ENCODE data around the gene NSFL1C.
"Not testable (repeated sequence)": the region's sequence is repeated elsewhere in the genome, so short reads cannot be mapped to it uniquely, and the experiment has no call there.

NSFL1C gene

DNA sequence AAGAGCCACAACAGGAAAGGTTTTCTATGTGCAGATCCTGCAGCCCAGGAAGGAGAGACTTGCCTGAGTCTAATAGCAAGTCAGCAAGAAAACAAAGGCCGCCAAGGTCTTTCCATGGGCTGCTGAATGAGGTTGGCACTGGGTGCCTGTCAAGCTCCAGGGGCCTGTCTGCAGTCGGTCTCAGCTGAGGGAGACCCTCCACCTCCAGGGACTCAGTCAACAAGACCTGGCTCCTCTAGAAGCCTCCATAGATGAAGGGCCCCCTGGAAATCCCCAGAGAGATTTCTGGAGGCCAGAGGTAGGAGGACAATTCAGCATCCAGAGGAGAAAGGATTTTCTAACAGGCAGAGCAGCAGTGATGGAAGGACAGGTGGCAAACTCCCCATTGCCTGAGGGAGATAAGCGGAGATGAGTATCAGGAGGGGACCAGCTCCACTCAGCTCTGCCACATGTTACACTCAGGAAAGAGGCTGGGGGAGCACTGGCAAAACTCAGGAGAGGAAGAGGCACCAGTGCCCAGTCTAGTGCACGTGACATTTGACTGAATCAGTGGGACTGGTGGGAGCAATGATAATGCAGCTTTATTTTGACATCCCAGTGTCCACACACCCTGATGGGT lies 40.3 kb downstream of the NSFL1C start:
- no peak for DNase-seq (ENCODE audit: low read depth in 1 of 2, low spot score in 1 of 2)

DNA sequence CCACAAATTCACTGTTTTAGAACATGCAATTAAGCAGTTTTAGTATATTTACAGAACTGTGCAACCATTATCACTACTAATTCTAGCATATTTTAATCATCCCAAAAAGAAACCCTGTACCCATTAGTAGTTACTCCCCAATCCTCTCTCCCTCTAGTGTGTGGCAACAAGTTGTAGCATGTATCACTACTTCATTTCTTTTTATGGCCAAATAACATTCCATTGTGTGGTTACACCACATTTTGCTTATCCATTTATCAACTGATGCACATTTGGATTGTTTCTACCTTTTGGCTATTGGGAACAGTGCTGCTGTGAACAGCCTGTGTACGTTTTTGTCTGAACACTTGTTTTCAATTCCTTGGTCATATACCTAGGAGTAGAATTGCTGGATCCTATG lies 42.3 kb downstream of the NSFL1C start:
- DNase-seq (ENCODE audit: low read depth in 1 of 2, low spot score in 1 of 2) = no peak

DNA sequence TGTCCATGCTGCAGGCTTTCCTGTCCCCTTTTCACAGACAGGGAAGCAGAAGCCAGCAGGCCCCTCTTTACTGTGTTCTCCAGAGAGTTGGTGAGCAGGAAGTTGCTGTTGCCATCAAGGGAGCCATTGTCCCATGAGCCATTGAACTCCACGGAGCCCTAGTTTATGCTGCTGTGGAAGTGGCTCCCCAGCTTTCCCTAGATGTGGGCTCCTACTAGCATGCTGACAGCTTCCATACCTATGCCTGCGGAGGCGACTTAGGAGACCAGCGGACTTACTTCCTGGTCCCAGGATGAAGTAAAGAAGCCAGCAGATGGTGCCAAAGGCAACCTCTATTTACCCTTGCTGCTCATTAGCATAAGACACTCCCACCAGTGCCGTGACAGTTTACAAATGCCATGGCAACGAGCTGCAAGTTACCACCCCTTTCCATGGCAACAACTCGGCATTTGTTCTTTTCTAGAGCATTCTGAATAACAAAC lies 43.0 kb downstream of the NSFL1C start:
- DNase-seq (ENCODE audit: low read depth in 1 of 2, low spot score in 1 of 2) = no peak

DNA sequence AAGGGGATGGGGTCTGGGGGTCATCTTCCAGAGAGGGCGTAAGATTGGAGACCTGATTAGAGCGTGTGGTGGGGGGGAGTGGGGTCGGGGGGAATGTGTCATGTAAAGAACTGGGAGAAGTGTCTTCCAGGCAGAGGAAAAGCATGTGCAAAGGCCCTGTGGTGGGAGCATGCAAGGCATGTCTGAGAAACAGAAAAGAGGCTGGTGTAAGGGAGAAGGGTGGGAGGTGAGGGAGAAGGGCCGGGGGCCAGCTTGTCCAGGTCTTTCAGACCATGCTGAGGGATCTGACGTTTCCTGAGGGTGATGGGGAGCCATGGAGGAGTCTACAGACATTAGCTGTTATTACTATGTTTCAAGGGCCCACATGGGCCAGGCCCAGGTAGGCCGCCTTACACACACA lies 43.4 kb downstream of the NSFL1C start:
- DNase-seq (ENCODE audit: low read depth in 1 of 2, low spot score in 1 of 2) = no peak

DNA sequence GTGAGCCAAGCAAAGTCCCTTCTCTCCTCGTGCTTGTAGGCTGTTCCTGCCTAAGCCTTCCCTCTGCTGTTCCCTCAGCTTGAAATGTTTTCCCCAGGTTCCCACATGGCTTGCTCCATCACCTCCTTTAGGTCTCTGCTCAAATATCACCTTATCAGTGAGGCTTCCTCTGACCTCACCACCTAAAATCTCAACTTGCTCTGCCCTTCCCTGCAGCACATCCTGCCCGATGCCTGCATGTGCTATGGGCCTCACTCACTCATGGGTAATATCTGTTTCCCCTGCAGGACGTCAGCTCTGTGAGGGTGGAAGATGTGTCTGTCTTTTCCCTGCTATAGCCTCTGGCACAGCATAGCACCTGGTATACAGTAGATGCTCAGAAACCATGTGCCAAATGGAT lies 43.9 kb downstream of the NSFL1C start:
- no peak for DNase-seq (ENCODE audit: low read depth in 1 of 2, low spot score in 1 of 2)

DNA sequence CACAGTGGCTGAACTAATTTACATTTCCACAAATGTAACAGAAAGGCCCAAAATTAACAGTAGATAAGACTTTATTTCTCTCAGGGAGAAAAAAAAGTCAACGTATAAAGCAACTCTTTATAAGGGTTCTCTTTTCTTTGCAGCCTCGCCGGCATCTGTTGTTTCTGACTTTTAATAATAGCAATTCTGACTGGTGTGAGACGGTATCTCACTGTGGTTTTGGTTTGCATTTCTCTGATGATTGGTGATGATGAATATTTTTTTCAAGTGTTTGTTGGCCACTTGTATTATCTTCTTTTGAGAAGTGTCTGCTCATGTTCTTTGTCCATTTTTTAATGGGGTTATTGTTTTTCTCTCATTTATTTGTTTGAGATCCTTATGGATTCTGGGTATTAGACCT lies 46.6 kb downstream of the NSFL1C start:
- no peak for DNase-seq (ENCODE audit: low read depth in 1 of 2, low spot score in 1 of 2)

DNA sequence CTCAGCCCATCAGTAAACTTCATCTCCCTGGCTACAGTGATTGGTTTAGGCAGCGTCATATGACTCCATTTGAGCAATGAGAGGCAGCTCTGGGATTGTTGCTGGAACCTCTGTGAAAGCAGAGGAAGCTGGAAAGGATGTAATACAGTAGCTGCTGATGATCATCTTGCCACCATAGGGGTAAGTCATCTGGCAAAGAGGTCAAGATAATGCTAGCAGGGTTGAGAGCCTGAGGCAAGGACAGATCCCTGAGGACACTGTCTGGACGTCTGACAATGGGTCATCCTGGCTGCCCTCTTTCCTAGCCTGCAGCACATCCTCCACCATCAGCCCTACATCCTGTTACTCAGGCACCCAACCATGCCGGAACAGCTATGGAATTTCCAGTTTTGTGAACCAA lies 48.3 kb downstream of the NSFL1C start:
- no peak for DNase-seq (ENCODE audit: low read depth in 1 of 2, low spot score in 1 of 2)

DNA sequence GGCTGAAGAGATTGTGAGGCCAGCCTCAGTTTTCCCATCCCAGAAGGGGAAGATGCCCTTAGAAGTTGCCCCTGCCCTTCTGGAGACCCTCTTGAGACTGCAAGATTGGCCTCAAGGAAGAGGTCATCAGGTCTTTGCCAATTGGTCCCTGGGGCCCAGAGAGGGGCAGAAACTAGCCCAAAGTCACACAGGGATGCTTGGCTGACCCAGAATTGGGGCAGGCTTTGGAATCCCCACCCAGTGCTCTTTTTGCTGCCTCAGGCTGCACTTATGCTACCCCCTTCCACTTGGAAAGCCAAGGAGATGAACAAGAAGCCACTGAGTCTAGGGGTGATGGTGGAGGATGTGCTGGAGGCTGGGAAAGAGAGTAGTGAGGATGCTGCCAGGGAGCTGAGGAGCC lies 48.9 kb downstream of the NSFL1C start:
- no peak for DNase-seq (ENCODE audit: low read depth in 1 of 2, low spot score in 1 of 2)

DNA sequence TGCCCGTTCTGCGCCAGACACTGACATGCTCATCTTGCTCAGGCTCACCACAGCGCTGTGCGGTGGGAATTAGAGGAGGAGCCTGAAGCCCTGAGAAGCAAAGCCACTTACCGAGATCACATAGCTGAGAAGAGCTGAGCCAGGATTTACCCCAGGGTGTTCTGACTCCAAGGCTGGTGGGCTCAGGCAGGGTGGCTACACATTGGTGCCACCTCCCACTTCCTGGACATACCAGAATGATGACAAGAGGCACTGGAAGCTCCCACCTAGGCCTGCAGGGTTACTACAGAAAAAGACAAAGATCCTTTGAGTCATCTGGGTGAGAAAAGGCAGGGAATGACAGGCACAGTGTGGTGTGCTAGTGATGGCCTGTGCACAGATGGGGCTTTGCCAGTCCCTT lies 49.4 kb downstream of the NSFL1C start:
- no peak for DNase-seq (ENCODE audit: low read depth in 1 of 2, low spot score in 1 of 2)

DNA sequence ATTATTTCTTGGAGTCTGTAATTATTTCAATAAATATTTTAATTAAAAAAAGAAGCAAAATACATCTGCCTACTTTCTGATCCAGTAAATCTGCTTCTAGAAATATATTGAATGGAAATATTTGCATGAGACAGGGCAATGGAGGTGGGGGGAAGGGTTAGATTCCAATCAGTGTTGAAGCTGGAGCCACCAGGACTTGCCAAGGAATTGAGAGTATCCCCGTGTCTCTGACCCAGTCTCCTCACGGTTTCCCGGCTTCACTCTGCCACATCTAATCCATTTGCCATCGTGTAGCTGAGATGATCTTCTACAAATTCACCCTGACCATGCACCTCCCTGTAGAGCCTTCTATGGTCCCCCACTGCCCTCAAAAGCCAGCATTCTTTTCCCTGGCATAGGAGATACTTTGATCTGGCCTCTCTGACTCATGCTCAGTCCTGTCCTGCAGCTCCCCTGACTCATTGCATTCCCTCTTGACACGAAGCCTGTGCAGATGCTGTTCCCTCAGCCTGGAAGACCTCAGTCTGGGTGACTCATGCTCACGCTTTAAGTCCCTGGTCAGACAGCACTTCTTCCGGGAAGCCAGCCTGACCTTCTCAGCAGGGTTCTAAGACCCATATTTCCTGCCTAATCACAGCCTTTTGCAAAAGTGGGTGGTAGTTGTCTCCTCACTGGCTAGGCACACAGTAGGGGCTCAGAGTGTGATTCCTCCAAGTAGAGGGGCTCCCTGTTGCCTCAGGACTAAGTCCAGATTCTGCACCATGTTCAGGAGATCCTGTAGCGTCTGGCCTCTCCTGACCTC lies 50.8 kb downstream of the NSFL1C start:
- no peak for DNase-seq (ENCODE audit: low read depth in 1 of 2, low spot score in 1 of 2)

DNA sequence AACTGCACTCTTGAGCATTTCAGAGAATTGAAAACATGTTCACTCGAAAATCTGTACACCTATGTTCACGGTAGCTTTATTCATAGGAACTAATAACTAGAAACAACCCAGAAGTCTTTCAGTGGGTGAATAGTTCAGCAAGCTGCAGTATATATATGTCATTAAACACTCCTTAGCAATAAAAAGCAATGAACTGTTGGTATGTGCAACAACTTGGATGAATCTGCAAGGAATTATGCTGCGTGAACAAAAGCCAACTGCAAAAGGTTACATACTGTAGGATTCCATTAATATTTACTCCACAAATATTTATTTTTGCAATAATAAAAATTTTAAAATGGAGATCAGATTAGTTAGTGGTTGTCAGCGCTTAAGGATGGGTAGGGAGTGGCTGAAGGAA lies 51.7 kb downstream of the NSFL1C start:
- no peak for DNase-seq (ENCODE audit: low read depth in 1 of 2, low spot score in 1 of 2)

DNA sequence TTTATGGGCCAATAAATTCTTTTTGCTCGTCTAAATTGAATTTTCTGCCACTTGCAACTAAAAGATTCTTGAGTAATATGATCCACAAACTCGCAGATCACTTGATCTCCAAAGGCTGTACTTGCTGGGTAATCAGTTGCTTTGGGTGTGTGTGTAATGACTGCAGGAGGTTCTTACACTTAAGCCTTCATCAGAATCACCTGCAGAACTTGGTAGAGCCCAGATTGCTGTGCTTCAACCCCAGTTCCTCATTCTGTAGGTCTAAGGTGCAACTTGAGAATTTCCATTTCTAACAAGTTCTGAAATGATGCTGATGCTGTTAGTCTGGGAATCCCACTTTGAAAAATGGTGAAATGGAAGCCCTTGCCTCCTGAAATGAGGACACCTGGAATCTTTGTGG lies 60.8 kb downstream of the NSFL1C start:
- DNase-seq (ENCODE audit: low read depth in 1 of 2, low spot score in 1 of 2) = no peak

DNA sequence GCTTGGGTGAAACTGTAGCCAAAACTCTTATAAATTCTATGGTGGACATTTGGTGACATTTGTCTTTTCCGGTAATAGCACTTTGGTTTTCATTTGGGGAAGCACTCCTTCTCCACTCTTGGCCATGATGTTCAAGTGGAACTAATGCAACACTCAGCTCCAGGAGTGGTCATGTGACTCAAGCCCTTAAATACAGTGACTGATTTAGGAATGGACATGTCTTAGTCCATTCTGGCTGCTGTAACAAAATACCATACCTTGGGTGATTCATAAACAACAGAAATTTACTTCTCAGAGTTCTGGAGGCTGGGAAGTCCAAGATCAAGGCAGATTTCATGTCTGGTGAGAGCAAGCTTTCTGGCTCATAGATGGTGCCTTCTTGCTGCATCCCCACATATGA lies 63.0 kb downstream of the NSFL1C start:
- DNase-seq (ENCODE audit: low read depth in 1 of 2, low spot score in 1 of 2) = no peak

DNA sequence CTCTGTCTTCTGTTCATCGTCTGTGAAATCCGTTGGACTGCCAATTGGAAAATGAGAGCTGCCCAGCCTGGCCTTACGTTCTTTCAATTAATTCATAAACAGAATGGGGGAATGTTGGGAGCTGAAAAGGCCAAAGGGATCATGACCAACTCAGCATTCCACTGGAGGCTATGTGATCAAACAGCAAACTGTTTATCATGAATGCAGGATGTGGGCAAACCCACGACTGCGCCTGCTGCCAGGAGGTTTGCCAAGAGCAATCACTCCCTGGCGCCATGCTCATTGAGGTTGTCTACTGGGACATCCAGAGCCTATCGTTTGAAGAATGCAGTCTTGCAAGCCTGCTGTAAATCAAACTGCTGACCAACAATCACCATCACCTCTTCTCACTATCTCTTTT lies 64.5 kb downstream of the NSFL1C start:
- no peak for DNase-seq (ENCODE audit: low read depth in 1 of 2, low spot score in 1 of 2)

DNA sequence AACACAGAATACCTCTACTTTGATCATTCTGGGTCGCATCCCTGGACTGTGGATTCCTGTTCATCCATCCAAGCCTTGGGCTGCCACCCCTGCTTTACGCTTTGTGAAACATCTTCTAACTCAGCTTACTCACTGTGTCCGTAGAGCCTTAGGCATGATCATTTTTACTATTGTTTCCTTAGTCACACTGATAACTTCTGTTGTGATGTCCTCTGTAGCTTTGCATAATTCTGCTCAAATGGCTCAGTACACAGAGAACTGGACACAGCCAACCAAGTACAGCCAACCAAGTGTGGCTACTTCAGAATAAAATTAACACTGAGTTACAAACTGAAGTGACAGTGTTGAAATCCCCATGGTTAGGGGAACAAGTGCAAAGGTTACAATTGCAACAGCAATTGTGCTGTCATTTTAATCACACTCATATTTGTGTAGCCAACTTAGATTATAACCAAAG lies 65.2 kb downstream of the NSFL1C start:
- no peak for DNase-seq (ENCODE audit: low read depth in 1 of 2, low spot score in 1 of 2)

DNA sequence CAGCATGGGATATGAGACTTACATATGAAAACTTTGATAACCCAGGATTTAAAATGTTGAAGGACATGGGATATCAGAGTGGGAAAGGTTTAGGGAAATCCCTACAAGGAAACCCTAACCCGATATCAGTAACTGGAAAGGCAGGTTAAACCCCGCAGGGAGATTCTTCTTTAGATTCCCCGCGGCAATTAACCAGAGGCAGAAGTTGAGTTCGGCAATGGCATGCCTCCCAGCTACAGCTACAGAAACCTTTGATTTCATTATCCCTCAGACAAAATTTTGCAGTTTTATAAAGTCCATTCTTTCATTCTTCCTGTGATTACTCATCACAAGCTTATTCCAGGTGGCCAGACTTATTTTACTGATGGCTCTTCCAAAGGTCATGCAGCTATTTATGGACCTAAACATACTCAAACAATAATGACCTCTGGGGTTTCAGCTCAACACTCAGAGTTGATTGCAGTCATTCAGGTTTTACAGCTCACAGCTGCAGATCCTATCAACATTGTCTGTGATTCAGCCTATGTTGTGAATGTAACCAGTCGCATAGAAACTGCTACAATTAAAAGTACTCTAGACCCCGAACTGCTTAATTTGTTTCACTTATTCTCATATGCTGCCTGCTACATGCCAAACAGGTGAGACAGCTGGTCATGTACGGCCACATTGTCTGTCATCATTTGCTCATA lies 66.8 kb downstream of the NSFL1C start:
- not testable (repeated sequence) for DNase-seq (ENCODE audit: low read depth in 1 of 2, low spot score in 1 of 2)

DNA sequence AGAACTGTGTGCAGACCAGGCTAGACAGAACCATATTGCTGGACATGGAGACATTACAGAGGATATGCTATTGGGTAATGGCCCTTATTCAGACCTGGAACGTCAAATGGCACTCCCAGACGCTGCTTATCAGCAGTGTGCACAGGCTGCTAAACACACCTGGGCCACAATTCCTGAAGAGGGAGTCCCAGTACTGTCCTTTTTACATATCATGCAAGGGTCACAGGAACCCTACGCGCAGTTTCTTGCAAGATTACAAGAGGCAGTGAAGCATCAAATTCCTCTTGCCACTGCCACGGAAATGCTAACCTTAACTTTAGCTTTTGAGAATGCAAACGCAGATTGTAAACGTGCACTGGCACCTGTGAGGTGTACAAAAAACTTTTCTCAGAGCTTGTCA lies 68.5 kb downstream of the NSFL1C start:
- not testable (repeated sequence) for DNase-seq (ENCODE audit: low read depth in 1 of 2, low spot score in 1 of 2)

DNA sequence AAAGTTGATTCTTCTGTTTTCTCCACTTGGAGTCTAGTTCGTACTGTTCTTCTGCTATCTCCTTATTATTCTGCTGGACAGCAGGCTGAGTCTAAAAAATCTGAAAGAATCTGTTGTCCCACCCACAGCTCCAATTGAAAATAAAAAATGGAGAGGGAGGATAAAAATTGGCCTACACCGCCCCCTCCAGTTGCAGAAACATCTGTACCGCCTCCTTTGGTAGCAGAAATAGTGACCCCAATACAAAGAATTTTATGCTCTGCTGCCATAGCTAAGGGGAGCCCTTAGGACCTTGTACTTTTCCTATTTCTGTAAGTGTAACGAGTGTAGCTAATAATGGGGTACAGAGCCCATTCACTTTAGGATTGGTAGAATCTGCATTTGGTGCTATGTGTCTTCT lies 68.9 kb downstream of the NSFL1C start:
- no peak for DNase-seq (ENCODE audit: low read depth in 1 of 2, low spot score in 1 of 2)

DNA sequence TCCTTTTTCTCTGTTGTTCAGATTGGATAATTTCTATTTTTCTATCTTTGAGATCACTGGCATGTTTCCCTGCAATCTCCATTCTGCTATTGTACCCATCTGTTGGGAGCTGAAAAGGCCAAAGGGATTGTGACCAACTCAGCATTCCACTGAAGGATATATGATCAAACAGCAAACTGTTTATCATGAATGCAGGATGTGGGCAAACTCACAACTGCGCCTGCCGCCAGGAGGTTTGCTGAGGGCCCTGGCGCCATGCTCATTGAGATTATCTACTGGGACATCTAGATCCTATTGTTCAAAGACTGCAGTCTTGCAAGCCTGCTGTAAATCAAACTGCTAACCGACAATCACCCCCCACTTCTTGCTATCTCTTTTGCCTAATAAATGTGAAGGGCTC lies 69.9 kb downstream of the NSFL1C start:
- no peak for DNase-seq (ENCODE audit: low read depth in 1 of 2, low spot score in 1 of 2)

DNA sequence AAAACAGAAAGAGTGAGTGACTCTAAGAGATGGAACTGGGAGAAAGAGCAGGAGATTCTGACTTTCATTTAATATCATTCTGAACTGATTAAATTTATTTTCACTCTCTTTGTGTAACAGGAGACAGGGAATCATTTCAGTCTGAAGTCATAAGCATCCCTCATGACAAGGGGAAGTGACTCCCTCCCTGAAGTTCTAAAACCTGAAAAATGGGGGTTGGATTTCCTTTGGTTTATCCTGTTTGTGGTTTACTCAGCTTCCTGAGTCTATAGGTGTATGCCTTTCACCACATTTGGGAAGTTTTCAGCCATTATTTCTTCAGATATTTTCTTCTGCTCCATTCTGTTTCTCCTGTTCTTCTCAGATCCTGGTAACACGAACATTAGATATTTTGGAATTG lies 70.4 kb downstream of the NSFL1C start:
- DNase-seq (ENCODE audit: low read depth in 1 of 2, low spot score in 1 of 2) = no peak

DNA sequence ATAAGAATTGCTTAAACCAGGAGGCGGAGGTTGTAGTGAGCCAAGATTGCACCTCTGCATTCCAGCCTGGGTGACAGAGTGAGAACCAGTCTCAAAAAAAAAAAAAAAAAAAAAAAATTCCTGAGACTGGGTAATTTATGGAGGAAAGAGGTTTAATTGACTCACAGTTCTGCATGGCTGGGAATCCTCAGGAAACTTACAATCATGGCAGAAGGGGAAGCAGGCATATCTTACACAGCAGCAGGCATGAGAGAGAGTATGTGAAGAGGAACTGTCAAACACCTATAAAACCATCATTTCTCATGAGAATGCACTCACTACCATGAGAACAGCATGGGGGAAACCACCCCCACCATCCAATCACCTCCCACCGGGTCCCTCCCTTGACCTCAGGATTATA lies 72.0 kb downstream of the NSFL1C start:
- no peak for DNase-seq (ENCODE audit: low read depth in 1 of 2, low spot score in 1 of 2)

DNA sequence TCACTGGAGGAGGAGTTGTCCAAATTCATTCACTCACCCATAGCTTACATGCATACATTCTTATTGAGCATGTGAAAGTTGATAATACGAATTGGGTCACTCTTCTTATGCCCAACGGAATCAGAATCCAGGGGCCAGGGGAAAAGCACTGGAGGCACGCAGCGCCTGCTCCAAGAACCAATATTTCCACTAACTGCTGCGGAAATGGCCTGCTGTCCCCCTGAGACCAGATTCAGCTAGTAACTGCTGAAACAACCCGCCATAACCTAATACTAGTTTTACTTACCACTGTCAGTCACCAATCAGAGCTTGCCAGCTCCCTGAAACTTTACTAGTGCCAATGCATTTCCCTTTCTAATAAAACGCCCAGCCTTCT lies 73.2 kb downstream of the NSFL1C start:
- no peak for DNase-seq (ENCODE audit: low read depth in 1 of 2, low spot score in 1 of 2)
